Common myeloid progenitor, CD34-positive (primary cell): ENCODE data around the gene ERI3.

Experiments
- CTCF ChIA-PET: fragments of 350-600 bp; sonication (Branson Sonifier 250); formaldehyde crosslinking; loops from one replicate; lab custom pipeline; 2021; ENCODE audit warnings: antibody characterized with exemption; lab: Charles Lee
- POLR2A ChIA-PET: fragments of 350-600 bp; sonication (Branson Sonifier 250); formaldehyde crosslinking; loops from one replicate; lab custom pipeline; 2021; ENCODE audit warnings: antibody characterized with exemption; lab: Charles Lee
- DNase-seq, 3 donors: peaks; one replicate each; pipeline versions ENCODE4 v3.0.0 to v3.0.0-alpha.2; 2013
- H3K27ac ChIP-seq, 2 experiments: 1 replicate in 1 of 2; 2 replicates in 1 of 2; pipeline ENCODE4 v1.7.0; 2013; ENCODE audit warnings: inconsistent platforms in 2 of 2, low read length in 2 of 2, mild to moderate bottlenecking in 2 of 2, low read depth in 1 of 2, moderate library complexity in 1 of 2; ENCODE audit not compliant: severe bottlenecking in 2 of 2, insufficient read depth in 1 of 2, poor library complexity in 1 of 2
- H3K27me3 ChIP-seq, 5 experiments: replicated peaks in 2 of 5; 1 replicate in 3 of 5; 2 replicates in 2 of 5; pipeline versions ENCODE4 v1.6.1 to v1.7.0; 2013; ENCODE audit warnings: low read length in 4 of 5, mild to moderate bottlenecking in 2 of 5, moderate library complexity in 2 of 5, inconsistent platforms in 1 of 5; ENCODE audit not compliant: insufficient read depth in 5 of 5, control insufficient read depth in 4 of 5
- H3K36me3 ChIP-seq, 4 experiments: 1 replicate in 2 of 4; 2 replicates in 2 of 4; pipeline versions ENCODE4 v1.6.1 to v1.7.0; 2013; ENCODE audit warnings: low read length in 3 of 4, control low read depth in 1 of 4, mild to moderate bottlenecking in 1 of 4; ENCODE audit not compliant: control insufficient read depth in 4 of 4, insufficient read depth in 4 of 4
- H3K4me1 ChIP-seq, 4 experiments: 1 replicate in 3 of 4; 2 replicates in 1 of 4; pipeline versions ENCODE4 v1.6.1 to v1.7.1; 2013; ENCODE audit warnings: low read length in 3 of 4, mild to moderate bottlenecking in 3 of 4, control low read depth in 1 of 4, inconsistent platforms in 1 of 4, moderate library complexity in 1 of 4; ENCODE audit not compliant: control insufficient read depth in 4 of 4, insufficient read depth in 4 of 4; ENCODE audit errors: control extremely low read depth in 1 of 4
- H3K4me3 ChIP-seq, 7 experiments: 1 replicate in 4 of 7; 2 replicates in 3 of 7; pipeline versions ENCODE4 v1.5.1 to v1.7.0; 2013; ENCODE audit warnings: mild to moderate bottlenecking in 7 of 7, low read length in 6 of 7, moderate library complexity in 6 of 7, inconsistent platforms in 2 of 7, low read depth in 2 of 7, control low read depth in 1 of 7; ENCODE audit not compliant: insufficient read depth in 4 of 7, control insufficient read depth in 1 of 7; ENCODE audit errors: extremely low read depth in 1 of 7
- H3K9me3 ChIP-seq, 5 experiments: 1 replicate in 4 of 5; 2 replicates in 1 of 5; pipeline versions ENCODE4 v1.6.1 to v1.7.1; 2013; ENCODE audit warnings: low read length in 4 of 5, mild to moderate bottlenecking in 2 of 5, inconsistent platforms in 1 of 5, low read depth in 1 of 5, moderate library complexity in 1 of 5; ENCODE audit not compliant: control insufficient read depth in 4 of 5, insufficient read depth in 2 of 5; ENCODE audit errors: control extremely low read depth in 1 of 5
- WGBS: methylation state at CpG from one replicate; pipeline ENCODE4 v1.1.5; 2013; ENCODE audit not compliant: insufficient coverage; 5-methylcytosine and 5-hydroxymethylcytosine counted together

The ERI3 gene

GRCh38 chr1:44218503-44219300 lies 136.4 kb downstream of the ERI3 start:
- Histone ChIP-seq H3K27ac (no peak overlapping the region), H3K27me3 (no peaks in the 10 kb centered on the region), H3K9me3 (no peaks in the 10 kb centered on the region), H3K4me3 (no peak overlapping the region), H3K4me1 (peaks cover 4 to 40% (median 29%) of the 10 kb centered on the region in 4 experiments), H3K36me3 (peaks cover 8 to 81% (median 53%) of the 10 kb centered on the region in 4 experiments)
- over 99% methylated on average over 22 of the region's 24 CpGs for WGBS
- POLR2A ChIA-PET: no interaction called here
- DNase-seq: no peak
- CTCF ChIA-PET: interaction anchor here (1.0 to 10.4 kb wide), 28 partner anchors 7 to 434 kb away, joined by 3 to 140 read pairs (median 5); no protein-coding TSS in a partner anchor

- ChIA-PET POLR2A (interaction anchor here (1.3 kb wide), 1 partner anchor 377 kb away, joined by 6 read pairs; no protein-coding TSS in a partner anchor), CTCF (interaction anchor here (0.8 to 10.4 kb wide), 40 partner anchors 8 to 434 kb away, joined by 3 to 140 read pairs (median 4); no protein-coding TSS in a partner anchor)
- peaks cover 8 to 81% (median 53%) of the 10 kb centered on the region in 4 experiments for H3K36me3 ChIP-seq
- WGBS: 91% methylated on average over 4 of the region's 4 CpGs
- H3K27ac ChIP-seq: no peak overlapping the region
- no peaks in the 10 kb centered on the region for H3K27me3 ChIP-seq
- H3K4me1 ChIP-seq: peaks cover 6 to 36% (median 24%) of the 10 kb centered on the region in 4 experiments
- H3K9me3 ChIP-seq: no peaks in the 10 kb centered on the region
- peak; percentile 64 to 80 (median 69) for DNase-seq
- H3K4me3 ChIP-seq: no peak overlapping the region
These were observed 137.1 kb downstream of the ERI3 start for GRCh38 chr1:44217809-44218410.

GRCh38 chr1:44213222-44214112 lies 141.6 kb downstream of the ERI3 start, which contains the start of gene DMAP1:
Gene DMAP1 (plus strand): TSS chr1:44213471. CDS start chr1:44213754, 283 bp downstream.
- peaks cover 0 to 37% (median 29%) of the 10 kb centered on the region in 4 experiments for H3K36me3 ChIP-seq
- no peaks in the 10 kb centered on the region for H3K27me3 ChIP-seq
- DNase-seq: peak; percentile 85 to 94 (median 93)
- ChIA-PET POLR2A (interaction anchor here (0.6 to 0.9 kb wide), 2 partner anchors 135 to 508 kb away, joined by 3 to 5 read pairs; no protein-coding TSS in a partner anchor), CTCF (interaction anchor here (0.9 to 10.4 kb wide), 12 partner anchors 8 to 439 kb away, joined by 3 to 140 read pairs (median 3); no protein-coding TSS in a partner anchor)
- H3K4me3 ChIP-seq: peak within 1 kb of the TSS; percentile 79 to 95 (median 85)
- peaks cover 12 to 24% (median 20%) of the 10 kb centered on the region in 4 experiments for H3K4me1 ChIP-seq
- peak within 1 kb of the TSS in 1 of 2 experiments; percentile 79 for H3K27ac ChIP-seq
- WGBS: under 1% methylated on average over 41 of the region's 44 CpGs
- H3K9me3 ChIP-seq: no peaks in the 10 kb centered on the region

GRCh38 chr1:44212355-44213221 lies 142.5 kb downstream of the ERI3 start:
- Histone ChIP-seq H3K27ac (peak overlapping the region in 1 of 2 experiments; percentile 79), H3K27me3 (no peaks in the 10 kb centered on the region), H3K9me3 (no peaks in the 10 kb centered on the region), H3K4me3 (peak overlapping the region; percentile 79 to 95 (median 85)), H3K36me3 (peaks cover 0 to 29% (median 22%) of the 10 kb centered on the region in 4 experiments), H3K4me1 (peaks cover 12 to 24% (median 20%) of the 10 kb centered on the region in 4 experiments)
- 56% methylated on average over 7 of the region's 9 CpGs for WGBS
- ChIA-PET CTCF (interaction anchor here (0.6 to 1.5 kb wide), 13 partner anchors 9 to 382 kb away, joined by 3 to 5 read pairs (median 3); no protein-coding TSS in a partner anchor), POLR2A (interaction anchor here (0.6 to 0.9 kb wide), 2 partner anchors 136 to 509 kb away, joined by 3 to 5 read pairs; no protein-coding TSS in a partner anchor)
- DNase-seq: peak in 2 of 3 donors; percentile 43 to 51

- DNase-seq: no peak
- H3K27me3 ChIP-seq: no peaks in the 10 kb centered on the region
- no CpG with 5 or more reads among the region's 1 CpG for WGBS
- ChIA-PET CTCF (no interaction called here), POLR2A (no interaction called here)
- H3K27ac ChIP-seq: no peak overlapping the region
- peaks cover 12 to 24% (median 20%) of the 10 kb centered on the region in 4 experiments for H3K4me1 ChIP-seq
- H3K4me3 ChIP-seq: no peak overlapping the region
- H3K36me3 ChIP-seq: peaks cover 0 to 13% (median 11%) of the 10 kb centered on the region in 4 experiments
- no peaks in the 10 kb centered on the region for H3K9me3 ChIP-seq
These were observed 144.5 kb downstream of the ERI3 start for GRCh38 chr1:44210595-44210994.
